HG02885 (cell line): ENCODE data around the gene CAMK4.
"Not testable (repeated sequence)": the region's sequence is repeated elsewhere in the genome, so short reads cannot be mapped to it uniquely, and the experiment has no call there.

Experiments
- ATAC-seq: cut with Tn5 transposase; IDR thresholded peaks from one replicate; pipeline ENCODE4 v1.9.1; 2021; ENCODE audit warnings: mild to moderate bottlenecking; ENCODE audit not compliant: unreplicated experiment, poor library complexity

The CAMK4 gene

DNA sequence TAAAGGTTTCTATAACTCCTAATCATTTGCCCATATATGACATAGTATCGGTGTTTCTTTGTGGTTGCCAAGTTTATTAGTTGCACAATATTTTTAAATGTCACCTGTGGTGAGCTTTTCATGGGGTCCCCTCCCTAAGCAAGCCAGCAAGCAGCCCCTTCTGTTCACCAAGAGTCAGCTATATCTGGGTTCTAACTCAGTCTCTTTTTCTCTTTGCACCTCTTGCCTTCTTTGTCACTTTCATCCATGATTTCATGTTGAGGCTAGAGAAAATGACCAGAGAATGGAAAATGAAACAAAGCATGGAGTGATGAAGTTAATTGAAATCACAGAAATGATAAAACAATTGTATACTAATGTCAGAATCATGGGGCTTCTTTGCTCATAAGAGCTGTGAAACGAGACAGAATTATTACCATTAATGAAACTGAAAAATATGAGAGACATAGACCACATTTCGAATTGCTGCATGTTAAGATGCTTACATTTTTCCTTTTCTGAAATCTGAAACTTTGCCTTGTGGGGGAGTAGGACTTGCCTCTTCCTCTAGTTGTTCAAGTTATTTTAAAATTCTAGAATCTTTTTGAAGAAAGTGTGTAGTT lies 75.7 kb downstream of the CAMK4 start:
- peak; percentile 66 for ATAC-seq

DNA sequence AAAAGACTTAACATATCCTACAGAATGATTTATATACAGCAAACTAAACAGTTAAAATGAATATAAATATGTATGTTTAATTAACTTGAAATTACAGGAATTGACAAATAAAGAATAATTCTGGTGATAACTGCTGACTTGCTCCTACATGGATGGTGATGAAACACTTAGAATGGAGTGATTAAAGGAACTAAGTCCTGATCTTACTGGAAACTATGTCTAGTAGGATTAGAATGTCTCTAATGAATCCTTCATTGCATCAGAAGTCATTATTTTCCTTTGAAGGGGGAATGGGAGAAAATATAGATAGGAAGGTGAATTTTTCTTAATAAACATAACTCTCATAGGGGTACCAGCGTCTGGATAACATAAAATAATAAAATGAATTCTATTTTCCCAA lies 77.1 kb downstream of the CAMK4 start:
- ATAC-seq, result no peak

DNA sequence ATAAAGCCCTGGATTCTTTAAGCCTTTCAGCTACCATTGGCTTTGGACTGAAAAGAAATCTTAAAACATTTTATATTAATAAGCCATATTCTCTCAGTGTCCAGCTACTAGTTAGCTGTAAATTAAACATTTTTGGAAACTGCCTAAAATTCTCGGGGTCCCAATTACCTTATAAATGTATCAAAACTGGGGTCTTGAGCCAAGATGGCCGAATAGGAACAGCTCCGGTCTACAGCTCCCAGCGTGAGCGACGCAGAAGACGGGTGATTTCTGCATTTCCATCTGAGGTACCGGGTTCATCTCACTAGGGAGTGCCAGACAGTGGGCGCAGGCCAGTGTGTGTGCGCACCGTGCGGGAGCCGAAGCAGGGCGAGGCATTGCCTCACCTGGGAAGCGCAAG lies 77.9 kb downstream of the CAMK4 start:
- ATAC-seq, result not testable (repeated sequence)

DNA sequence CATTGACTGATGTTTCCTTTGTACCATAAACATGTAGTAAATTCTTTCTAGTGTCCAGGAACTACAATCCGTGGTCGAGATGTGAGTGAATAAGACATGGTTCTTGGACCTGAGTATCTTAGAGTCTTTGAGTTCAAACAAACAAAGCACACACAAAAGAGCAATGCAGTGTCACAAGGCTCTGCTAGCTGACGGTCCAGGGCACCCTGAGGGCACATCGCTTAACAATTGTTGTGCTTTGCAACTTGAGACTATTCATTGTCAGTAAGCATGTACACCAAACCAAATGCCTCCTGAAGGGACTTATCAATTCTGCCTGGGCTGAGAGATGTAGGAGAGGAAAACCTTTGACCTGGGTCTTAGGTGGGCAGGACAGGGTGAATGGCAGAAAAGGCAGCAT lies 84.8 kb downstream of the CAMK4 start:
- ATAC-seq, result no peak

DNA sequence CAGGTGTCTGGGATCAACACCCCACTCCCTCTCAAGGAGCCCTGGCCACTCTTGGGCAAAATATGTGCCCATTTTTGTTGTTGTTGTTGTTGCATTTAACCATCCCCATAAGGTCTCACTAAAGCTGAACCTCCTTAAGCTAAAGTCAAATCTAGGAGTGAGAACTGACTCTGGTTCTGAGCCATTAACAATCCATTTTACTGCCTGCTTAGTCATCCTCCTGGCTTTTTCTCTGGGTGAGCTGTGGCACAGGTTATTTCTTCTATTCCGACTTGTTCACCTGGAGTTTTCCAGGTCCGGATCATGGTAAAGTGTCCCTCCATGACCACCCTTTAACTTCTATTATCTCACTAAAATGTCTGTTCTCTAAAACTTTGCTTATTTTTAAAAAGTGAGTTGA lies 85.2 kb downstream of the CAMK4 start:
- no peak for ATAC-seq

DNA sequence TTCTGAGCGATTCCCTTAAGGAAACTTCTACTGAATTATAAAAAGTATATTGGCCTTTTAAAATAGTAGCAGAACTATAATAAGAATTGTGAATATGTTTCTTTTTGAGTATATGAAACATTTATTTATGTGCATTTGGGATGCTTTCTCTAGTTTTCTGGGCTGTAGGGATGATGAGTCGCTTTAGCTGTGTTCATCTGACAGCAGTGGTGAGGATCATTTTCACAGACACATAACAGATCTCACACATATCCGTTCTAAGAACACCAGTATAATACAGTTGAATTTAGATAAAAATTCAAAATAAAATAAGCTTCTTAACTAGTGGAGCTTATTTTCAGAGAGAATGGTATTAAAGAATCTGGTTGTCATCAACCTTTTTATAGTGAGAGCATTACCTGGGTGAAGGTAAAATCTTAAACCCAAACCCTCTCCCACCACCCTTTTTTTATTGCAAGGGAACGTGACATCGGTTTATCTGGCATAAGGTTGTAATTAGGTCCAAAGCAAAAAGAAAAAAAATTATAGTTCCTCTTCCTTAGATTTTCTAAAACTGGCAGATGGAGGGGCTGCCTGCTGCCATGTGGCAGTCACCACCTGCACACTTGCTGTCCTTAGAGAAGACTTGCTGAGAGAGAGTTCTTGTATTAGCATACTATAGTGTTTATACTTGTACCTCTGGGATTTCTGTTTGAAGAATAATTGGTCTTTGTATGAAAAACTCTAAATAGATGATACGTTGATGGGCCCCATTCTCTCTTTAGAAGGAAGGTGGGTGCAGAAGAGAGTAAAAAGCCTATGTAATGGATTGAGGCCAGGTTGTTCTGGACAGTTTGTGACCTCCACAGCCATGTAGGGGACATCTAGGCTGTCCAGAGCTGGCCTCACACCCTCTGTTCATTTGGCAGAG lies 86.8 kb downstream of the CAMK4 start:
- no peak for ATAC-seq

DNA sequence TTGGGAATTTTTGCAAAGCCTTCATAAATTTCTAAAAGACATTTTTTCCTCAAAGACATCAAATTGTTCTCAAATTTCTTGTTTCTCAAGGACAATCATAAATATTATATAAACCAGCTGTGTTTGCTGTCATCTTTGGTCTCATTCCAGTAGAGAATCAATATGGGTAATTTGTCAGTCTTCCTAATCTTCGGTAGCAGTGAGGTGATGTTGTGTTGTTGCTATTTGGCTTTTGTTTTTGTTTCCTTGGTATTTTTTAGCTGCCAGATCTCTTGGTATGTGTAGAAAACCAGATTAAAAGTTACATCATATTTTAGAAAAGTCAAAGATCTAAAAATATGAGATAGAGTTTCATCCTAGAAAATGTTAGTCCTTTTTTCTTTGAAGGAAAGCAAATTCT lies 87.5 kb downstream of the CAMK4 start:
- no peak for ATAC-seq

DNA sequence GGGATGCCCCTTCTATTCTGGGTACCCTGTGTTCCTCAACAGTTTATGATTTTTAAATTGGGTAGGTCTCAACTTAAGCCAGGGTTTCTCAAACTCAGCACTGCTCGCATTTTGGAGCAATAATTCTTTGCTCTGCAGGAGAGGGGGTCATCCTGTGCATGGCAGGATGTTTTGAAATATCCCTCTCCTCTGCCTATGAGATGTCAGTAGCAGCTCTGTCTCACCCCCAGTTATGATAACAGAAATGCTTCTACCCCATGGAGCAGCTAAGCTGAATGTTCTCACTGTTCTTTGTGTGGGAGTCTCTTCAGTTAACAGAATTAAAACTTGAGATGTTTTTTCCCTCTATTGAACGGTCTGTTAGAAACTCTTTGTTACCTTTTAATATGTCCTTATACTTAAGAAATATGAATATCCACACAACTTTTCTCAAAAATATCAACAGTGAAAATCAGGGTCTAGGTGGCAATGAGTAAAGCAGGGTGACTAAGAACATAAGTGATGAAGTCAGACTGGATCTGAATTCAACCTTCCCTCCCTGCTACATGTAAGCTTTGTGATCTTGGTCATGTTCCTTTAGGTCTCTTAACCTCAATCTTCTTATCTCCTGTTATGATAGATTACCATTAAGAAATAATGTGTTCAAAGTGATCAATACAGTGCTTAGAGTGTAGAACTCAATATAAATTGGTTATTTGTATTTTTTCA lies 89.0 kb downstream of the CAMK4 start:
- peak; percentile 77 for ATAC-seq

DNA sequence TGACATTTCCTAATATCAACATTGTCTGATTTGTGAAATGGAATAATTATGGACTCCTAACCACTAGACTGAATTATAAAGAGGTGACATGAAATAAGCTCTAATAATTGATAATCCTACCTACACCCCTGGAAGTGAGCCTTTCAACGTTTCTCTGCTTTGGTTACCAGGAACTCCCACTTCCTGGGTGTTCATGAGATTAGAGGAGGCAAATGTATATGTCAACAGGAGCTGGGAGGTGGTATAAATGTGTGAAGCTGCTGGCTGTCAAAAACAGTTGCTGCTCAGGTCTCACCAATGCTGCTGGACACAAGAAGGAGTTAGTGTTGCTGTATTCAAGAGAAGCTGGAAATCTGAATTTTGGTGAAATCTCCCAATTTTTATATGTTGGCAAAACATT lies 96.8 kb downstream of the CAMK4 start:
- no peak for ATAC-seq

DNA sequence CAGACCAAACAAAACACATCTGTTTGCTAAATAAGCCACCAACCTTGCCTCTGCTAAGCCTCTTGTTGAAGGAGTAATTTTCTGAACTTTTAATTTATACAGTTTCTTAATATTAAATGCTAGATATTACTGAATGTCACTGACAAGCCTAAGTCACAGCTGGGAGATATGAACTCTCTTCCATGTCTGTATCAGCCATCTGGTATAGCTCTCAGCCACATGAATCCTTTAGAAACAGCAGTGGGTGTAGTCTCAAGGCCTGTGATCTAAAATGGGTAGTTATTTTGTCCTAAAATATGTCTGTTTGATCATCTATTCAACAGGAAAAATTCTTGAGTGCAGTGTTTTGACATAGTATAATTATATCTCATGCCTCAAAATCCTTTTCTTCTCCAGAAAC lies 97.2 kb downstream of the CAMK4 start:
- no peak for ATAC-seq

DNA sequence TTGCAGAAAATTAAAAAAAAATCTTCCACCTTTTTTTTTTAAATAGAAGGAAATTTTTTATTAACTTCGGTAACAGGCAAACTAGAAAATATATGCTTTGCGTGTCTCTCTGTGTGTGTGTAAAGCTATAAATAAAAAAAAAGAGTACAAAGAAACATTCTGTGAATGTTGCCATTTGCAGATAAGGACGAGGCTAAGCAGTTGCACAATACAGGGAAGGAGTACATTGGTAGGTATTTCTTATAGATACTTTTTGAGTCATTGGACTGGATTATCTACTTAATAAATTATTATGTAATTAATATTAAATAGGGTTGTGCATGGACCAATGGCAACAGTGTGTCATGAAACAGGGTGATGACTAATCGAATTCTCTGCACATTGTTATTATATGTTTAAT lies 102.4 kb downstream of the CAMK4 start:
- no peak for ATAC-seq

DNA sequence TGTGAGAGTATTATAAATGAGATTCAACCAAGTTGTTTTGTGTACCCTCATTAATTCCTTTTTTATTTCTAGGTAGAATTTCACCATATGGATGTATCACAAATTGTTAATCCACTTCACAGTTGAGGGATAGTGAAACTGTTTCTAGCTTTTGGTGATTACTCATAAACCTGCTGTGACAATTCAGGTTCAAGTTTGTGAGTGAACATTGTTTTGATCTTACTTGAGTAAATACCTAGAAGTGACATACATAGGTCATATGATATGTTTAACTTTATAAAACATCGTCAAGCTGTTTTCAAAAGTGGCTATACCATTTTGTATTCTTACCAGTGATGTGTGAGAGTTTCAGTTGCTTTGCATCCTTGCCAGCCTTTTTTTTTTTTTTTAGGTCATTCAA lies 112.9 kb downstream of the CAMK4 start:
- peak; percentile 40 for ATAC-seq

DNA sequence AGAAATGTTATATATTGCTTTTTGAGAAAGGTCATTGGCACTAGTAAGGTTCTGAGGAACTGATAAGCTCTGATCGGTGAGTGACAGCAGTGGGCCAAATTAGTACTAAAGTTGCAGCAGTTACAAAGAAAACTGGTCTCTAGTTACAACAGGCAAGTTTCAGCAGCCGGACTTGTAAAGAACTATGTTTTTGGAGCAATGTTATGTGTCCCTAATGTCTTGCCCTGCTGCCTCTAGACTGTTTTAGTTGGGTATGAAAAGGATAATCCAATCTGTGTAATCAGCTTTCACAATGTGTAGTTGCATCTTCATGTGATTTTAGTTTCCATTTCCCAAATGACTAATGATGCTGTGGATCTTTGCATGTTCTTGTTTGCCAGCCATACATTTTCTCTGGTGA lies 113.5 kb downstream of the CAMK4 start:
- peak; percentile 79 for ATAC-seq

DNA sequence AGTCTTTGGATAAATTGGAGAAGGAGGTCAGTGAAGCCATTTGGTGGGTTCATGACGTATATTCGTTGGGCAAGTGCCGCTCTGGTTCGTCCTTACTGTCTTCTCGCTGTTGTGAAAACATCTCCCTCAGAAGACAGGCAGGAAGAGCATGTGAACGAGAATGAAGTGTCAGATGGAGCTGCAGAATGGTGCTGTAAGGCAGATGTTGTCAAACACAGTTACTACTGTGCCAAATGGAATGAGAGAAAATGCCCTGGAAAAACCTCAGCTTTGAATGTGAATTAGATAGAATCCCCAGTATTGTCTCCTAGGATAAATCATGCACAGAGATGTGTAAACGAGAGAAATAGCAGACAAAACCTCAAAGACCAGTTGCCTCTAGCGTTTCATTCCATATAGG lies 121.5 kb downstream of the CAMK4 start:
- no peak for ATAC-seq

DNA sequence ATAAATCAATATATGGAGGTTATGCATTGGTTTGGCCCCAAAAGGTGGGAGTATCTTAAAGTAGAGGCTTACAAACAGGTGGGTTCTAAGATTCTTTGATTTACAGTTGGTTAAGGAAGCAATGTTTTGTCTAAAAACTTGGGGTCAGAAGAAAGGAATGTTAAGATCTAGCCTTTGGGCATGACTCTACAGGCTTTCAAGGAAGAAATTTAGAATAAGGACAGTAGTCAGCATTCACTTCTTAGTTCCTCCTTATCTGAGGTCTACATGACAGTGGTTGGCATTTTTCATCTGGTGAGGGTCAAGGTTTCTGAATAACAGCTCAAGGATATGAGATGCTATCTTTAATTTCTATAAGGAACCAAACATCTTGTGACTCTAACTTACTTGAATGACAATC lies 122.8 kb downstream of the CAMK4 start:
- no peak for ATAC-seq

DNA sequence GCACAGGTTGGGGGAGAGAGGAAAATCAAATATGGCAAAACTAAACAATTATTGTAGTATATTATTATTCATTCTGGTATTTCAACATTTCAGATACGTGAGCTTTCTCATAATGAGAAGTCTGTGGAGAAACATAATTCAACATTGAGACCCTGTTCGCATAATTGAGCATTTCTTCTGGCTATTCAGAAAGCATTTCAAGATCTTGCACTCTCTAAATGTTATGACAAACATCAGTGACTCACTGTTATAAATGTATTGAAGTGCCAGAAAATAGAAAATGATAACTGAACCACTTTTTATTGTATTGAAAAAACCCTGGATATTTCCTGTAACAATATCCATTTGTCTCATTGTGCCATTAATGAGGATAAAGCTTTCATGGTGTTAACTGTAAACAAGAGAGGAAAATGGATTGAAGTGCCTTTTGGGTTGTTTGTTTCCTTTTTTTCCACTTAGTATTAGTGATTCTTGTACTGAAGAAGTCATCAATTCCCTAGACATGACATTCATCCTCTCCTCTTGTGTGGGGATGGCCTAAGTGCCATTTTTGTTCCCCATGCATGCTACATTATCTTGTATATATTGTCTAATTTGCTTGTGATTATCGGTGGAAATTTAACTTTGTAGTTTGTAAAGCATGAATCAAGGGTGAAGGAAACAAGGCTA lies 124.6 kb downstream of the CAMK4 start:
- ATAC-seq, result no peak

DNA sequence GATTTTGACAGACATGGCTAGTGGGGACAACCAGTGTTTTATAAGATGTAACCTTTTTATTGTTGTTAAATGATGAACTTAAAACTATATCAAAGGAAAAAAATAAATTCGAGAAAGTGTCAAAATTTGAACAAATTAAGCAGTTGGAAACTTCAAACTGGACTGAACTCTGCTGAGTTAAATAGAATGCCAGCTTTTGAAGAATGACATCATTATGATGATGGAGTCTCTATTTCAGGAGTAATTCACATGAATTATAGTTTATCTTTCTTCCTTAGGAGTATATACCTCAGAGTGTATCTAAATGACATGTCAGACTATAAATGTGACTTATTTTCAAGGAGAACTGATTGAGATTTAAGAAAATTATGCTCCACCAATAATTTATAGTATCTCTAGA lies 125.2 kb downstream of the CAMK4 start:
- no peak for ATAC-seq

DNA sequence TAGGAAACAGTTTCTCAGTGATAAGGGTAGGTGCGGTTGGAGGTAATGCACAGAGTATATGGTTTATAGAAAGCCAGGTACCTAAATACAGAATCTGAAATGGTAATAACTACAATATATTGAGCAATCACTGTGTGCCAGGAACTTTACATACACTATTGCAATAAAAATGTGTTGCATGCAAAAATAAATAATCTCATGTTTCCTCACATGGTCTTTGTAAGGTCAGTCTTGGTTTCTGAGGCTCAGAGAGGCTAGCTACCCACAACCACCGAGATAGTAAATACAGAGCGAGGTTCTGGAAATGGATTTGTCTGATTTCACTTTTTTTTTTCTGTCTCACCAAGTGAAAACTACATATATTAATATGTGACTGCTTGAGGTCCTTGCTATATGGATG lies 128.9 kb downstream of the CAMK4 start:
- no peak for ATAC-seq

DNA sequence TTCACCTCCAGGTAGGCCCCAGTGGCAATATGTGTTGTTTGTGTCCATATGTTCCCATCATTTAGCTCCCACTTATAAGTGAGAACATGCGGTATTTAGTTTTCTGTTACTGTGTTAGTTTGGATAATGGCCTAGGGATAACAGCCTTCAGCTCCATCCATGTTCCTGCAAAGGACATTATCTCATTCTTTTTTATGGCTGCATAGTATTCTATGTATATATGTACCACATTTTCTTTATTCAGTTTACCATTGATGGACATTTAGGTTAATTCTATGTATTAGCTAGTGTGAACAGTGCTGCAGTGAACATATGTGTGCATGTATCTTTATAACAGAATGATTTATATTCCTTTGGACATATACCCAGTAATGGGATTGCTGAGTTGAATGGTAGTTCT lies 134.5 kb downstream of the CAMK4 start:
- not testable (repeated sequence) for ATAC-seq

DNA sequence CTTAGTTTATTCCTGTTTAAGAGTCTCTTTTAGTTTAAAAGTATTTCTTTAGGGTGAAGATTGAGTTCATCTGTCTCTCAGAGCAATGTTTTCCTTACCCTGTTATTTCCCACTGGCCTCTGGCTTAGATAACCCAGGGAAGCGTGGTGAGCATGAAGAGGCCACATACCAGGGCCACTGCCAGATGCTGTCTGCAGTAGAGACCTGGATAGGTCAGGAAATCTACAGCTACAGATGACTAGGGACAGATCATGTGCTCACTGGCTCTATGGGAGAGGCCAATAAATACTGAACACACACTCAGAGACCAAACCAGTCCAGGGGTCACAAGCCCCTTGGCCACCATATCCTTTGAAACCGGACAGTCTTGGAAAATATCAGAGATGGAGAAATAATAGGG lies 136.0 kb downstream of the CAMK4 start:
- no peak for ATAC-seq

DNA sequence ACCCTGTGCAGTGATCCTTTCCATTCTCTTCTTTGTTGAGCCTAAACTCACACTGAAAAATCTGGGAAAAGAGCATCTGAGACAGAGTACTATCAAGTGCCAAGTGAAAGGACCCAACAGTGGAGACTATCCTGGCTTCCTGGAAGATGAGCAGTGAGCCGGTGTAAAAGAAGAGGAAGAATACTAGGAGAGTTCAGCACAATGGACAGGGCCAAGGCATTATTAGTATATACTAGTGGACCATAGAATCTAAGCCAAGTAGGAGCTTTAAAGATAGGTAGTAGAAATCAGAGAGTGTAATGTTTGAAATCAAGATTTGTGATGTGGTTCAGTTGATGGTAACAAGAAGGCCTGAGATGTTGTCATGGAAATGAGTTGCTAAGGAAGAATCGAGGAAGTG lies 140.8 kb downstream of the CAMK4 start:
- ATAC-seq, result no peak
